PC-9 (cell line): Measurements from ENCODE around the gene GFY. TPM values are rescaled to one million over a fixed set of nuclear protein-coding genes. Genes with fewer than 3 reads are reported as not detected.

Source experiments
- Bru-seq: library from RNA; stranded (reverse); fragments of 400-500 nt; gene quantifications from one replicate; lab custom pipeline; 2021; lab: Mats Ljungman, UMichigan
- BruChase-seq, 2 experiments: library from RNA; stranded (reverse); fragments of 400-500 nt; gene quantifications; one replicate each; lab custom pipeline; 2021; lab: Mats Ljungman, UMichigan
- BruUV-seq: library from RNA; stranded (reverse); fragments of 400-500 nt; replicated peaks from 2 replicates; lab custom pipeline; 2021; lab: Mats Ljungman, UMichigan
- CTCF ChIA-PET: fragments of 300-600 bp; sonication (Branson Sonifier 250); formaldehyde crosslinking; loops from one replicate; lab custom pipeline; 2022; ENCODE audit warnings: antibody characterized with exemption; lab: Charles Lee
- POLR2A ChIA-PET: fragments of 300-600 bp; sonication (Branson Sonifier 250); formaldehyde crosslinking; loops from one replicate; lab custom pipeline; 2022; ENCODE audit warnings: antibody characterized with exemption; ENCODE audit not compliant: unreplicated experiment; lab: Charles Lee
- DNase-seq, 2 experiments: peaks; one replicate each; pipeline versions ENCODE4 v3.0.0 to v3.0.0-alpha.2; 2015 to 2022; ENCODE audit warnings: mixed read lengths in 1 of 2
- H2AFZ ChIP-seq: fragments of 200-600 bp; sonication (generic); 2 replicates; pipeline ENCODE4 v1.8.1; 2017; ENCODE audit warnings: antibody characterized with exemption
- H3F3A ChIP-seq: fragments of 200-600 bp; sonication (generic); 2 replicates; pipeline ENCODE4 v1.8.1; 2017; ENCODE audit warnings: antibody characterized with exemption, mild to moderate bottlenecking, low read depth; ENCODE audit not compliant: insufficient read depth
- H3K27ac ChIP-seq: fragments of 200-600 bp; sonication (generic); 2 replicates; pipeline ENCODE4 v1.6.1; 2016; ENCODE audit warnings: mixed run types
- H3K27me3 ChIP-seq: fragments of 200-600 bp; sonication (generic); 2 replicates; pipeline ENCODE4 v1.6.1; 2016; ENCODE audit warnings: low read depth, mixed run types; ENCODE audit not compliant: insufficient read depth
- H3K36me3 ChIP-seq: fragments of 200-600 bp; sonication (generic); 2 replicates; pipeline ENCODE4 v1.6.1; 2016; ENCODE audit warnings: low read depth, mixed run types
- H3K4me1 ChIP-seq: fragments of 200-600 bp; sonication (generic); replicated peaks from 2 replicates; pipeline ENCODE4 v1.6.1; 2016; ENCODE audit warnings: mixed run types; ENCODE audit not compliant: insufficient read depth
- H3K4me2 ChIP-seq: fragments of 200-600 bp; sonication (generic); 2 replicates; pipeline ENCODE4 v1.6.1; 2017; ENCODE audit warnings: mixed run types
- H3K4me3 ChIP-seq: fragments of 200-600 bp; sonication (generic); 2 replicates; pipeline ENCODE4 v1.6.1; 2016; ENCODE audit warnings: mixed run types
- H3K79me2 ChIP-seq: fragments of 200-600 bp; sonication (generic); 2 replicates; pipeline ENCODE4 v1.6.1; 2017; ENCODE audit warnings: low read depth, mixed run types
- H3K9me2 ChIP-seq: fragments of 200-600 bp; sonication (generic); 2 replicates; pipeline ENCODE4 v1.8.1; 2017; ENCODE audit warnings: mild to moderate bottlenecking; ENCODE audit not compliant: insufficient read depth
- H3K9me3 ChIP-seq: fragments of 200-600 bp; sonication (generic); 2 replicates; pipeline ENCODE4 v1.8.1; 2016; ENCODE audit warnings: low read depth; ENCODE audit not compliant: insufficient read depth
- H4K20me1 ChIP-seq: fragments of 200-600 bp; sonication (generic); 2 replicates; pipeline ENCODE4 v1.8.1; 2017; ENCODE audit not compliant: insufficient read depth
- EZH2 ChIP-seq: fragments of 200-600 bp; sonication (generic); IDR thresholded peaks from 2 replicates; pipeline ENCODE4 v1.8.0; 2017; ENCODE audit warnings: antibody characterized with exemption, low read depth
- intact Hi-C: fragments of 100-400 bp; cut with micrococcal nuclease; formaldehyde crosslinking; loops from one replicate; pipeline ENCODE4 v1.10.0; 2022; ENCODE audit not compliant: unreplicated experiment
- long read RNA-seq: library from polyadenylated mRNA; stranded (forward); transcript quantifications from one replicate; pipeline ENCODE4 v2.0.0, GENCODE V29; 2022
- total RNA-seq: library from RNA; stranded (reverse); gene quantifications from 2 replicates; pipeline ENCODE4 v1.2.3, GENCODE V29; 2021
- TF ChIP-seq, protein P1 (sequence below): fragments of 200-600 bp; sonication (generic); conservative IDR thresholded peaks from 2 replicates; pipeline ENCODE4 v1.6.1; 2017; ENCODE audit warnings: mixed run types, antibody characterized with exemption, mild to moderate bottlenecking, moderate library complexity

Gene GFY, protein sequence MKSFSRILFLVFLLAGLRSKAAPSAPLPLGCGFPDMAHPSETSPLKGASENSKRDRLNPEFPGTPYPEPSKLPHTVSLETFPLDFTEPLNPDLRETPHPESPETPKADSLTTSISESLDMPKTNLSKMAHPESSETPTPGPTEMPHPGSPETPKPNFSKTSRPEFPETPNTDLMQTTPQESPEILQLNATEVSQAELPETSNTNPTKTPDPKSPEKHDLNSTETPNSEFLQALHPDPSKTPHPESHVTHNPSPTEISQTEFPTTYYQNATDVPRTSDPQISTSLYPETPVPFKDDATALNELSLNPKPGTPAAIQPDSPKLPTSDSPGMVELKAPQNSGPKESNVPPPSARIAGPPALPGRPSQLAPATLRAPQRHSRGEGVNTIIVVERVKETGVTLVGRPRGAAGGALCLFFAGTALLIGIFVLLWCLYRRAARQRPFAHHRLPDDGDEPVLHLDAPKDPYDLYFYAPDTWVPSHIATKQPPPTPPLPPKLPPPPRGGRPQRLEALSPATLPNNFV
- total RNA-seq = not detected in 2 replicates
- not detected for Bru-seq, nascent RNA
- BruChase-seq, experiment 1, labeled RNA remaining after a 2-hour chase = not detected
- BruChase-seq, experiment 2, labeled RNA remaining after a 6-hour chase = not detected
- long read RNA-seq = 0 reads

DNA sequence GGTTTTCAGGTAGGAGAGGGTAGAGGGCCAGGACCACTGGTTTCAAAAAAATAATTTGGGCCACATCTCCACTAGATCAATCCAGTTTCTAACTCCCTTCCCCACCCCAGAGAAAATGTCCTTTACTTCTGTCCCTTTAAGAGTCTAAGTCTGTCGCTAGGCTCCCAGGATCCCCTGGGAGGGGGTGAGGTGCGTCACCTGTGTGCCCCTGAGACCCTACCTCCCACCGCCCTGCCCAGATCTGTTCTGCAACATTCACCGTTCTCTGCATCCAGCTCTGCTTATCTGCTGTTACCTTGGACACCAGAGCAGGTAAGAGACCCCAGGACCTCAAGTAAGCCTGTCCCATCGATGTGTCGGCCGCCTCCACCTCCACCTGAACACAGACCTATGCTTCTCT, at the start of gene GFY:
GFY (plus strand) TSS at position 211 of the 400 bp plus-strand sequence. CDS start 1,043 bp downstream, outside the sequence.
- DNase-seq = no peak
- Histone ChIP-seq H3K4me1 (no peaks in the 10 kb centered on the region), H4K20me1 (no peaks in the 10 kb centered on the region), H2AFZ (no peak within 1 kb of the TSS), H3K9me3 (no peaks in the 10 kb centered on the region), H3K79me2 (no peaks in the 10 kb centered on the region), H3K27me3 (peaks cover 98% of the 10 kb centered on the region), H3F3A (no peaks in the 10 kb centered on the region), H3K4me2 (no peak within 1 kb of the TSS), H3K4me3 (no peak within 1 kb of the TSS), H3K36me3 (no peaks in the 10 kb centered on the region), H3K9me2 (no peaks in the 10 kb centered on the region), H3K27ac (no peak within 1 kb of the TSS)
- CTCF ChIA-PET = interaction anchor here (0.6 to 0.7 kb wide), 4 partner anchors 18 to 121 kb away, joined by 4 to 5 read pairs (median 4); no protein-coding TSS in a partner anchor
- TF ChIP-seq, protein P1, sequence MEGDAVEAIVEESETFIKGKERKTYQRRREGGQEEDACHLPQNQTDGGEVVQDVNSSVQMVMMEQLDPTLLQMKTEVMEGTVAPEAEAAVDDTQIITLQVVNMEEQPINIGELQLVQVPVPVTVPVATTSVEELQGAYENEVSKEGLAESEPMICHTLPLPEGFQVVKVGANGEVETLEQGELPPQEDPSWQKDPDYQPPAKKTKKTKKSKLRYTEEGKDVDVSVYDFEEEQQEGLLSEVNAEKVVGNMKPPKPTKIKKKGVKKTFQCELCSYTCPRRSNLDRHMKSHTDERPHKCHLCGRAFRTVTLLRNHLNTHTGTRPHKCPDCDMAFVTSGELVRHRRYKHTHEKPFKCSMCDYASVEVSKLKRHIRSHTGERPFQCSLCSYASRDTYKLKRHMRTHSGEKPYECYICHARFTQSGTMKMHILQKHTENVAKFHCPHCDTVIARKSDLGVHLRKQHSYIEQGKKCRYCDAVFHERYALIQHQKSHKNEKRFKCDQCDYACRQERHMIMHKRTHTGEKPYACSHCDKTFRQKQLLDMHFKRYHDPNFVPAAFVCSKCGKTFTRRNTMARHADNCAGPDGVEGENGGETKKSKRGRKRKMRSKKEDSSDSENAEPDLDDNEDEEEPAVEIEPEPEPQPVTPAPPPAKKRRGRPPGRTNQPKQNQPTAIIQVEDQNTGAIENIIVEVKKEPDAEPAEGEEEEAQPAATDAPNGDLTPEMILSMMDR = no peak
- no peak for TF ChIP-seq EZH2
- no TSS peak for BruUV-seq
- POLR2A ChIA-PET = interaction anchor here (0.6 kb wide), 2 partner anchors 9 to 1444 kb away, joined by 3 to 4 read pairs; no protein-coding TSS in a partner anchor
- intact Hi-C loops = no loop called here

GRCh38 chr19:49378512-49378911, 46.7 kb upstream of the GFY start:
- TF ChIP-seq, protein P1 = no peak
- no peak for TF ChIP-seq EZH2
- no peaks in the 10 kb centered on the region for H3F3A ChIP-seq
- no TSS peak for BruUV-seq
- no peaks in the 10 kb centered on the region for H3K4me1 ChIP-seq
- no peaks in the 10 kb centered on the region for H3K36me3 ChIP-seq
- intact Hi-C loops = no loop called here
- peaks cover 7% of the 10 kb centered on the region; the same call in 1 of the 2 replicates for H3K9me3 ChIP-seq
- CTCF ChIA-PET = no interaction called here
- no peak overlapping the region for H2AFZ ChIP-seq
- no peak overlapping the region for H3K4me2 ChIP-seq
- H4K20me1 ChIP-seq = no peaks in the 10 kb centered on the region
- no peak for DNase-seq
- POLR2A ChIA-PET = no interaction called here
- peaks cover 25% of the 10 kb centered on the region; the same call in 1 of the 2 replicates for H3K27me3 ChIP-seq
- no peak overlapping the region for H3K4me3 ChIP-seq
- no peak overlapping the region for H3K27ac ChIP-seq
- H3K79me2 ChIP-seq = no peaks in the 10 kb centered on the region
- no peaks in the 10 kb centered on the region for H3K9me2 ChIP-seq

GRCh38 chr19:49380391-49380790, 44.8 kb upstream of the GFY start:
- no peak for DNase-seq
- no peak overlapping the region for H2AFZ ChIP-seq
- no peaks in the 10 kb centered on the region for H3K4me1 ChIP-seq
- H3K27me3 ChIP-seq = peaks cover 12% of the 10 kb centered on the region; the same call in 1 of the 2 replicates
- intact Hi-C loops = no loop called here
- no peaks in the 10 kb centered on the region for H4K20me1 ChIP-seq
- peaks cover 7% of the 10 kb centered on the region; the same call in 1 of the 2 replicates for H3K9me3 ChIP-seq
- H3K4me3 ChIP-seq = no peak overlapping the region
- no peaks in the 10 kb centered on the region for H3K79me2 ChIP-seq
- no peak overlapping the region for H3K27ac ChIP-seq
- H3K36me3 ChIP-seq = no peaks in the 10 kb centered on the region
- ChIA-PET CTCF (no interaction called here), POLR2A (no interaction called here)
- H3K4me2 ChIP-seq = no peak overlapping the region
- H3F3A ChIP-seq = peaks cover 4% of the 10 kb centered on the region; the same call in 1 of the 2 replicates
- no TSS peak for BruUV-seq
- no peaks in the 10 kb centered on the region for H3K9me2 ChIP-seq
- TF ChIP-seq, protein P1 = no peak
- no peak for TF ChIP-seq EZH2
